NCI-H1105 treated with DMSO at 0.1 percent for 48 hours (cell line): ENCODE results near the gene S100A8.
"Not testable (repeated sequence)": the region's sequence is repeated elsewhere in the genome, so short reads cannot be mapped to it uniquely, and the experiment has no call there.

Experiments
- DNase-seq: peaks from one replicate; lab custom pipeline; 2025; lab: John Stamatoyannopoulos, UW

Gene S100A8

GRCh38 chr1:153390938-153391710 lies at the start of gene S100A8:
Gene S100A8, minus strand, starts transcription at chr1:153391073. Its CDS starts 538 bp downstream, at chr1:153390535.
- DNase-seq = peak; percentile 27

GRCh38 chr1:153439273-153439672 lies 48.4 kb upstream of the S100A8 start:
- no peak for DNase-seq

- DNase-seq = no peak
These were observed 47.7 kb upstream of the S100A8 start for GRCh38 chr1:153438599-153438998.

- no peak for DNase-seq
These were observed 46.4 kb upstream of the S100A8 start for GRCh38 chr1:153437236-153437635.

GRCh38 chr1:153434746-153435455 lies 44.0 kb upstream of the S100A8 start:
- DNase-seq = no peak

GRCh38 chr1:153432874-153433681 lies 42.2 kb upstream of the S100A8 start:
- DNase-seq = no peak

GRCh38 chr1:153431928-153432327 lies 41.1 kb upstream of the S100A8 start:
- no peak for DNase-seq

GRCh38 chr1:153431427-153431826 lies 40.6 kb upstream of the S100A8 start:
- no peak for DNase-seq

GRCh38 chr1:153431002-153431401 lies 40.1 kb upstream of the S100A8 start:
- DNase-seq = no peak

- no peak for DNase-seq
These were observed 39.7 kb upstream of the S100A8 start for GRCh38 chr1:153430561-153430960.

GRCh38 chr1:153430166-153430553 lies 39.3 kb upstream of the S100A8 start:
- DNase-seq = no peak

- peak; percentile 75 for DNase-seq
These were observed 38.6 kb upstream of the S100A8 start for GRCh38 chr1:153429266-153430165.

- no peak for DNase-seq
These were observed 37.9 kb upstream of the S100A8 start for GRCh38 chr1:153428791-153429190.

GRCh38 chr1:153428073-153428638 lies 37.3 kb upstream of the S100A8 start:
- no peak for DNase-seq

GRCh38 chr1:153426809-153427208 lies 35.9 kb upstream of the S100A8 start:
- DNase-seq = no peak

- DNase-seq = no peak
These were observed 31.7 kb upstream of the S100A8 start for GRCh38 chr1:153422450-153423068.

GRCh38 chr1:153420306-153420705 lies 29.4 kb upstream of the S100A8 start:
- no peak for DNase-seq

GRCh38 chr1:153419436-153419793 lies 28.5 kb upstream of the S100A8 start:
- not testable (repeated sequence) for DNase-seq

GRCh38 chr1:153418758-153419435 lies 28.0 kb upstream of the S100A8 start:
- not testable (repeated sequence) for DNase-seq
